ENCODE results near the gene COL28A1.

DNA sequence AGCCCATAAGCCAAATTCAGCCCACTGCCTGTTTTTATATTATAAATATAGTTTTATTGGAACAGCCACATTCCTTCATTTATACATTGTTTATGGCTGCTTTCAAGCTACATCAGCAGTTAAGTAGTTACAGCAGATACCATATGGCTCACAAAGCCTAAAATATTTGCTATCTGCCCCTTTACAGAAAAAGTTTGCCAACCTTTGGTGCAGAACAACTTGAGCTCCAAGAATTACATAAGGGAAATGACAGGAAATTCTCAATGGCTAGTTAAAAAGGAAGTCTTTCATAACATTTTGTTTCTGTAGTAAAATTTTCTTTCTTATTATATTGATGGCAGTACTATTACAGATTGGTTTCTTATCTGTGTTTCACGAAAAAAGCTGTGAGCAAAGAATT, 59.3 kb downstream of the COL28A1 start:
- no peak for TF ChIP-seq POLR2A (IDR thresholded peaks at IDR 0.05; ENCODE audit: low read depth, low read length)
- TF ChIP-seq TAF1 (IDR thresholded peaks at IDR 0.05; ENCODE audit: borderline replicate concordance, low read depth, low read length): no peak

Measured in GM12892 (cell line).